LHCN-M2 (cell line): ENCODE results near the gene GHR. TPM values are rescaled to one million over a fixed set of nuclear protein-coding genes. Genes with fewer than 3 reads are reported as not detected.

ENCODE experiments used
- DNase-seq: peaks from one replicate; pipeline ENCODE4 v3.0.0-alpha.2; 2012; ENCODE audit warnings: low read depth
- polyA plus RNA-seq: library from polyadenylated mRNA; unstranded; fragments of >200 nt; gene quantifications from one replicate; pipeline ENCODE4 v1.2.1, GENCODE V29; 2012; ENCODE audit warnings: missing spikeins
- total RNA-seq: library from RNA; depleted of rRNA; stranded (reverse); fragments of >200 nt; gene quantifications from 2 replicates; pipeline ENCODE4 v1.2.3, GENCODE V29; 2014; rRNA removed

GHR gene
- 0.26 and 0.46 TPM in 2 replicates for total RNA-seq
- 0.49 TPM for polyA plus RNA-seq

DNA sequence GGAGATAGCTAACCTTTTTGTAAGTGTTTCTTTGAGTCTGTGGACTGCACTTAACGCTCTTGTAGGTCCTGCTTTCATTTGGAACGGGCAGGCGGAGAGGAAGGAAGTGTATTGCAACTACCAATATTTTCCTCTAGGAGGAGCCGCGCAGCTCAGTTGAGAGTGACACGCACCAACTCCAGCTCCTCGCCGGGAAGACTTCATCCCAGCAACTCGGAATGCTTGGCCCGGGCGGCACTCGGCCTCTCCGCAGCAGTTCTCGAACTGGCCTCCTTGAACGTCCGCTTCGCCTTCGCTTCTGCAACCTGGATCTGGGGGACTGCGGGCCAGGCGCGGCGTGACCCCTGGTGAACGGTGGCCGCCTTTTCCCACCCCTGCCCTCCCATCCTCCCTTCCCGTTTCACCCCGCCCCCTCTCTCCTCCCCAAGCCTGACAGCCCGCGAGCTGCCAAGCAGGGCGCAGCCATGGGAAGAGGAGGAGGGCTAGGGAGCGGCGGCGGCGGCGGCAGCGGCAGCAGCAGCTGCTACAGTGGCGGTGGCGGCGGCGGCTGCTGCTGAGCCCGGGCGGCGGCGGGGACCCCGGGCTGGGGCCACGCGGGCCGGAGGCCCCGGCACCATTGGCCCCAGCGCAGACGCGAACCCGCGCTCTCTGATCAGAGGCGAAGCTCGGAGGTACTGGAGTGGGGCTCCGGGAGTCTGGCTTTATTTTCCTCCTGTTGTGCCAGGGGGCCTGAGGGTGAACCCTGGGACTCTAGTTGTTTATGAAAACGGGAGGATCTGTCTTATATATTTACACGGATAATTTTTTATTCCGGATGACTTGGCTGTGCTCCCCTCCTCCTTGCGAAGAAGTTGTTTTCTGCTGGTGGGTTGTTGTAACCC, at the start of gene GHR:
GHR (plus strand) TSS at position 155 of the 881 bp plus-strand sequence. CDS start 142,436 bp downstream, outside the sequence.
- DNase-seq: peak; percentile 79

GRCh38 chr5:42374679-42375273, 48.5 kb upstream of the GHR start:
- no peak for DNase-seq

DNA sequence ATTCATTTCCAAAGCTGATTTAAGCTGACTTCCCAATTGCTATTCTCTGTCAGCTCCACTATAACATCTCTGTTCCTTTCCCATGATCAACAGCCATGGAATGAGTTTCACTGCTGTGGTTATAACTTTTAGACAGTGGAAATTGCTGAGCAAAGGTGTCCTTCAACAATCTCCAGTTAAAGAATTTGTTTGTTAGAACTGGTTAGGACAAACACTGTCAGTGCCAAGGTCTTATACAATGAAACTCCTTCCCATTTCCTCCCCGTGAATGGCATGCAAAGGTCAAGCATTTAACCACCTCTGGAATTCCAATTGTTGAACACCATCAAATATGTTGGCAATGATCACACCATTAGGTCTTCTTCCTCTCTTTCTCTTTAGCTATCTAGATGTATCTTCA, 45.7 kb upstream of the GHR start:
- DNase-seq: peak; percentile 2

GRCh38 chr5:42381973-42382372, 41.3 kb upstream of the GHR start:
- no peak for DNase-seq

- no peak for DNase-seq
Observed at GRCh38 chr5:42387563-42387962, 35.7 kb upstream of the GHR start.

- no peak for DNase-seq
Observed at GRCh38 chr5:42390115-42390514, 33.1 kb upstream of the GHR start.

DNA sequence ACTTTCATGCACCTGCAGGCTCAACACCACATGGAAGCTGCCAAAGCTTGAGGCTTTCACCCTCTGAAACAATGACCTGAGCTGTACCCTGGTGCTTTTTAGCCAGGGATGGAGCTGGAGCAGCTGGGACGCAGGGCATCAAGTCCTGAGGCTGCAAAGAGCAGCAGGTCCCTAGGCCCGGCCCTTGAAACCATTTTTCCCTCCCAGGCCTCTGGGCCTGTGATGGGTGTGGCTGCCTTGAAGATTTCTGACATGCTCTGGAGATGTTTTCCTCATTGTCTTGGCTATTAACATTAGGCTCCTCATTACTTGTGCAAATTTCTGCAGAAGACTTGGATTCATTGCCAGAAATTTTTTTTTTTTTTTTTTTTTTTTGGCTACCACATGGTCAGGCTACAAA, 30.3 kb upstream of the GHR start:
- no peak for DNase-seq

DNA sequence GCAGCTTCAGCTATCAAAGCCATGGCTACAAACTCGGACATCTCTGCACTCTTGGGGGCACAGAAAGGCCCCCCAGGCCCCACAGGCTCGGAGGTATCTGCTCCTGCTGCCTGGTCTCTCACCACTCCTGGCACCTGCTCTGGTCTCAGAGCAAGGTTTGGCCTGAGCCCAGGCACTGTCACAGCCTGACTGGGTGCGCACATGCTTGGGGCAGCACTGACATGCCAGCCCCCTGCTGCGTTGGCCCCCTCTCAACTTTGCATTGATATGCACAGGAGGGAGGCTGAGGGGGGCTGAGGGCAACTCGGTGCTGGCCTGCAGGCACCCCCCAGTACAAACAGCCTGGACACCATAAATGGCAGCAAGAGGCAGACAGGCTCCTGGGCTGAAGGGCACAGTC, 27.1 kb upstream of the GHR start:
- no peak for DNase-seq

DNA sequence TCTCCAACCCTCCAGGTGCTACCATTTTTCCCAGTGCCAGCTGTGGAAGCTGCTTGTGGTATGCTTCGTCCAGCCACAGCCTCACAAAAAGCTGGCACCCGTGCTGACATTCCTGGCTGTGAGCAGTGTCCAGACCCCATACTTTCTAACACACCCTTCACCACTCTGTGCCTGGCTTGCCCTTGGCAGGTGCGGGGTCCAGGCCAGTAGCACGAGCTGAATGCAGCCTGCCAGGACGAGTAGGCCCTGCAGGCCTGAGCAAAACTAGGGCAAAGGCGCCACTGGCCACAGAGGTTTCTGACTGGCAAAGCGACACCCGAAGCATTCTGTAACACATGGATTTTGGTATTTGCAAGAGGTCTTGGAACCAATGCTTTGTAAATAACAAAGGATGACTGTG, 26.0 kb upstream of the GHR start:
- DNase-seq: no peak

GRCh38 chr5:42399702-42400101, 23.5 kb upstream of the GHR start:
- no peak for DNase-seq

- DNase-seq: no peak
Observed at GRCh38 chr5:42400474-42400873, 22.8 kb upstream of the GHR start.

DNA sequence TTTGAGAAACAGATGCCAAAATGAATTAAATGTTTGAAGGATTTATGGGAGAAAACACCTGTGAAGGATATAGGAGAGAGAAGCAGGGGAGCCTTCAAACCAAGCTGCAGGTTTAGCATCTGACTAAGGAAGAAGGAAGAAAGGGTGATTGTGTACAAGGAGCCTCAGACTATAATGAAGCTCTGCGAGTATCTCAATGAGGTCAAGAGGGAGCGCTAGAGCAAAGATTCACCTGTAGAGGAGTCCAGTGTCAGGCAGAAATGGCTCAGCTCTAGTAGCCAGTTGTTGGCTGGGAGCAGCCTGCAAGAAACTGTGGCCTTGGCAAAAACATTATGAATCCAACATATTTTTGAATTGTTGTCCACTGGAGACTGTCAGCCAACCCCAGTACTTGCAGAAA, 20.0 kb upstream of the GHR start:
- no peak for DNase-seq

DNA sequence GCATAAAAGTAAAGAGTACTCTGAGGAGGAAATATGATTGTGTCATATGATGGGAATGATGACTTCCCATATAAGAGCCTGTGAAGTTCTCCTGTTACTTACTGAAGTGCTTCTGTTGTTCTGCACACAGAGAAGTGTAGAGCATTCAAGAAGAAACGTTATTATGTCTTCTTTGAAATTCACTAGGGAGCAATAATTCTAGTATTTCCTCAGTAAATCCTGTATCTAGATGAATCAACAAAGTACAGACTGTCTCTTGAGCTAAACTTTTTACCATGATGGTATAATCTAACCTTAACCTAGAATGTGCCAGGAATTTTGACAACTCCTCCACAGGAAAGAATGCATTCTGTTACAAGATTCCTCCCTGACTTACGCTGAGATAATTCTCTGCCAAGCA, 18.9 kb upstream of the GHR start:
- no peak for DNase-seq

DNA sequence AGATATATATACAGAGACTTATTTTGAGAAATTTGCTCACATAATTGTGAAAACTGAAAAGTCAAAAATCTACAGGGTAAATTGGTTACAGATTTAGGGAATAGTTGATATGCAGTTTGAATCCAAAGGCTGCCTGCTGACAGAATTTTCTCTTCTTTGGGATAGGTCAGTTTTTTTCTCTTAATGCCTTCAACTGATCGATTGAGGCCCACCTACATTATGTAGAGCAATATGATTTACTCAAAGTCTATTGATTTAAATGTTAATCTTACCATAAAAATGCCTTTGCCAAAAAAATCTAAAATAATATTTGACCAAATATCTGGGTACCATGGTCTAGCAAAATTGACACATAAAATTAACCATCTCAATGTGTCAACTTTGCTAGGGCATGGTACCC, 3.9 kb upstream of the GHR start:
- DNase-seq: no peak

- no peak for DNase-seq
Observed at GRCh38 chr5:42422656-42423280, 471 bp upstream of the GHR start.

- DNase-seq: no peak
Observed at GRCh38 chr5:42426016-42426415, 2.8 kb downstream of the GHR start.

DNA sequence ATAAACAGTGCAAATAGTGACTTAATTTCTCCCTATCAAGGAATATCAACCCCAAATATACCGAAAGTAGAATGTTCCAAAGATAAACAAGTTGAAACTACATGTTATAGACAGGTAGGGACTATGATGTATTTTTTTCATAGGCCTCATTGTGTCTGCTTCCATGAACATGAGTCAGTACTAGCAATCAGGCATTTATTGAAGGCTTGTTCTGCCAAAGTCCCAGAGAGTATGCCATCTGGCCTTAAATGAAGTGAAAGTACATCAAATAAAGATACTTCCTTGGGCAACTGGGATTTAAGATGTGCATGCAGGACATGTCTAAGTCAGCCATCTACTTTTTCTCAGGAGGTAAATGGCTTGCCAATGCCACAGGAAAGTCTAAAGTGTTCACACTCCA, 6.5 kb downstream of the GHR start:
- DNase-seq: no peak

DNA sequence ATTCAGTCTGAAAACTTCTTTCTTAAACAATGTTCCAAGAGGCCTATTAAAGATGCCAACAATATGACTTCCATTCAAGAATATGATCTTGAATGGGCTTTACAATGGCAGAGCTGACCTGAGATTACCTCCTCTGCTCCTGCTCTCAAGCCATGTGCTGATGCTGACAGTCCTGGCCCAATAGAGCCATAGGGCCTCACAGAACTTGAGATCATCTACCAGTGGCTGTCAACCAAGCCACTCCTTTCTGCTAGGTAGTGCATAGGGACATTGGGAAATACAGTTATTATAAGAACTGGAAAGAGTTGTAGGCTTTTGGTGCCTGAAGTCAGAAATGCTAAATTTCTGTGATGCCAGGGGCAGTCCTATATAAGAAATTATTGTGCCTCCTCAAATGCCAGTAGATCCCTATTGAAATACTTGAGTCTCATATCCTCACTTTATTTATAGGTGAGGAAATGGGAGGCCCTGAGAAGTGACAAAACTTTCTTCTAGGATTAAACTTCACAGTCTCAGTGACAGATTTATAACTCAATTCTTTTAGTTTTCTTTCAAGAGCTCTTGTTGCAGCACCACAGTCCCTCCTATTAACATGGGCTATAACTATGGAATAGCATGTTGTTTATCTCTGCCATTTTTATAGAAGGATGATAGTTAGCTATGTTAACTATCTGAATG, 10.9 kb downstream of the GHR start:
- no peak for DNase-seq

- DNase-seq: no peak
Observed at GRCh38 chr5:42436051-42436450, 12.8 kb downstream of the GHR start.

DNA sequence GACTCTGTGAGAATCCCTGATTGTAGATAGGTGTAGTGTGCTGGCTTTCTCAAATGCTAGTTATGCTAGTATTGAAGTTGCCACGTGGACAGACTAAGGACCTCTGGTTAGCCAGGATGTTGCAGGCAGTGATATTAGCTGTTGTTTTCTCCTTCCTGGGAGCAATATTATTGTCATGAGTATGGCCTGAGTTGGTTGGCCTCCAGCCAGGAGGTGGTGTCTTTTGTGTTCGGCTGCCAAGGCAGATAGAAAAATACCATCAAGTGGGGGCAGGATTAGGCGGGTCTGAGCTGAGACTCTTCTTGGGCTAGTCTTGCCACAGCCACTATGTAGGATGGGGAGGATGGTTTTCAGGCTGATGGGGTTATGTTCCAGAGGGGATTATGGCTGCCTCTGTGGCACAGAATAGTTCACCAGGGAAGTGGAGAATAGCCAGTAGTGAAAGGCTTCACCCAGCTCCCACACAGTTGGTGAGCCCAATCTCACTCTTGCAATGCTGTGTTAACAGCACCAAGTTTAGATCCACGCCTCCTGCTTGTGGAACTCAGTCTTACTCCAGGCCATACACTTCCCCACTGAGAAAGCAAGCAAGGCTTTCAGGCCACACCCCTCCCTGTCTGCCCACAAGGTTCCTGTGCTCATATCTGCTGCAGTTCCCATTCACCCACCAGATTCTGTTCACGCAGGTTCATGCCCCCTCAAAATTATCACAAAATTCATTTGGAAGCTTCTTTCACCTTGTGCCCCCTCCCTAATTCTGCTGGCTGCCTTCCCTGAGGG, 31.2 kb downstream of the GHR start:
- DNase-seq: no peak

GRCh38 chr5:42461033-42461432, 37.8 kb downstream of the GHR start:
- DNase-seq: no peak
